HL-60 (cell line): ENCODE results near the gene SOWAHC.

Experiments
- DNase-seq, 2 experiments: peaks; one replicate each; pipeline ENCODE4 v3.0.0-alpha.2; 2010 to 2020; ENCODE audit warnings: low read depth in 1 of 2, low spot score in 1 of 2
- H3K27ac ChIP-seq: fragments of 250-450 bp; sonication (Bioruptor Pico); replicated peaks from 2 replicates; pipeline ENCODE4 v1.5.1; 2020; ENCODE audit warnings: mild to moderate bottlenecking, moderate library complexity
- H3K27me3 ChIP-seq: fragments of 250-450 bp; sonication (Bioruptor Pico); 2 replicates; pipeline ENCODE4 v1.5.1; 2021; ENCODE audit warnings: mild to moderate bottlenecking, moderate library complexity; ENCODE audit not compliant: insufficient read depth, poor library complexity, severe bottlenecking
- H3K4me3 ChIP-seq: replicated peaks from 2 replicates; pipeline ENCODE4 v1.5.1; 2011; ENCODE audit warnings: mild to moderate bottlenecking, control low read depth, low read length; ENCODE audit not compliant: insufficient read depth
- POLR2AphosphoS5 ChIP-seq: IDR thresholded peaks from 2 replicates; pipeline ENCODE4 v1.6.1; 2012; ENCODE audit warnings: low read depth
- REST ChIP-seq: IDR thresholded peaks from 2 replicates; pipeline ENCODE4 v1.6.1; 2012; ENCODE audit warnings: low read depth; ENCODE audit not compliant: insufficient replicate concordance
- SPI1 ChIP-seq: IDR thresholded peaks from 2 replicates; pipeline ENCODE4 v1.6.1; 2012; ENCODE audit warnings: low read depth, mild to moderate bottlenecking, borderline replicate concordance
- TF ChIP-seq, protein P1 (sequence below): IDR thresholded peaks from one replicate; pipeline ENCODE4 v1.5.1; 2011; ENCODE audit warnings: low read length, control low read depth, inconsistent platforms; ENCODE audit not compliant: insufficient read depth

SOWAHC gene

DNA sequence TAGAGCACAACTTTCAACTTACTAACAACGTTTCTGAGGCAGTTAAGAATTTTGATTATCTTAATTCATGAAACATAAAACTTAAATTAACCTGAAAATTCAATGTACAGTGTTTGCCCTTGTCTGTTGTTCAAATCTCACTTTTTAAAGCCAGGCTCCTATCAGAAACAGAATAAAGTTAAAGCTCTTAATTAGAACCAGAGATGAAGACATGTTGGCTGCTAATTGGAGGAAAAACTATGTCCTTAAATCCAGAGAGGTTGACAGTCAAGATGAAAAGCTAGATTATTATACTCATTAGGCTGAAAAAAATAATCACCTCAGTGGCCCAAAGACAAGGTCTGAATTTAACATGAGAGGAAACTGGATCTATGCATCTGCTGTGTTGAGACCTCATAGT, 52.3 kb downstream of the SOWAHC start:
- DNase-seq = no peak
- Histone ChIP-seq H3K27me3 (peaks cover 4% of the 10 kb centered on the region), H3K4me3 (no peak overlapping the region), H3K27ac (no peak overlapping the region)
- TF ChIP-seq, protein P1, sequence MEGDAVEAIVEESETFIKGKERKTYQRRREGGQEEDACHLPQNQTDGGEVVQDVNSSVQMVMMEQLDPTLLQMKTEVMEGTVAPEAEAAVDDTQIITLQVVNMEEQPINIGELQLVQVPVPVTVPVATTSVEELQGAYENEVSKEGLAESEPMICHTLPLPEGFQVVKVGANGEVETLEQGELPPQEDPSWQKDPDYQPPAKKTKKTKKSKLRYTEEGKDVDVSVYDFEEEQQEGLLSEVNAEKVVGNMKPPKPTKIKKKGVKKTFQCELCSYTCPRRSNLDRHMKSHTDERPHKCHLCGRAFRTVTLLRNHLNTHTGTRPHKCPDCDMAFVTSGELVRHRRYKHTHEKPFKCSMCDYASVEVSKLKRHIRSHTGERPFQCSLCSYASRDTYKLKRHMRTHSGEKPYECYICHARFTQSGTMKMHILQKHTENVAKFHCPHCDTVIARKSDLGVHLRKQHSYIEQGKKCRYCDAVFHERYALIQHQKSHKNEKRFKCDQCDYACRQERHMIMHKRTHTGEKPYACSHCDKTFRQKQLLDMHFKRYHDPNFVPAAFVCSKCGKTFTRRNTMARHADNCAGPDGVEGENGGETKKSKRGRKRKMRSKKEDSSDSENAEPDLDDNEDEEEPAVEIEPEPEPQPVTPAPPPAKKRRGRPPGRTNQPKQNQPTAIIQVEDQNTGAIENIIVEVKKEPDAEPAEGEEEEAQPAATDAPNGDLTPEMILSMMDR = no peak
- TF ChIP-seq POLR2AphosphoS5 (no peak), REST (no peak), SPI1 (no peak)
